ENCODE measurements around the gene ABCC3.

GRCh38 chr17:50632637-50633036 lies 2.0 kb upstream of the ABCC3 start:
- TF ChIP-seq CTCF (IDR thresholded peaks at IDR 0.05) (no peak), EP300 (IDR thresholded peaks at IDR 0.05) (no peak)

Data from stomach (tissue), 4 donors.